Activated CD8-positive, alpha-beta T cell treated with anti-CD3 and anti-CD28 coated beads for 36 hours (primary cell): ENCODE data around the gene C2orf81. TPM values are rescaled to one million over a fixed set of nuclear protein-coding genes. Genes with fewer than 3 reads are reported as not detected.

ENCODE experiments used
- ATAC-seq: fragments of 200-7000 bp; cut with Tn5 transposase; one replicate; pipeline ENCODE4 v1.10.0; 2021; ENCODE audit warnings: mild to moderate bottlenecking, moderate library complexity
- CTCF ChIA-PET: fragments of 350-600 bp; sonication (Branson Sonifier 250); formaldehyde crosslinking; loops from one replicate; lab custom pipeline; 2021; ENCODE audit warnings: antibody characterized with exemption; lab: Charles Lee
- POLR2A ChIA-PET: fragments of 350-600 bp; sonication (Branson Sonifier 250); formaldehyde crosslinking; loops from one replicate; lab custom pipeline; 2021; ENCODE audit warnings: antibody characterized with exemption; lab: Charles Lee
- DNase-seq: peaks from one replicate; pipeline ENCODE4 v3.0.0-alpha.2; 2020
- H3K27ac Mint-ChIP-seq: one replicate; pipeline ENCODE4 v1.8.0; 2021; ENCODE audit warnings: mild to moderate bottlenecking, mixed read lengths
- H3K27me3 Mint-ChIP-seq: one replicate; pipeline ENCODE4 v1.8.0; 2021; ENCODE audit warnings: mixed read lengths
- H3K36me3 Mint-ChIP-seq: one replicate; pipeline ENCODE4 v1.8.0; 2021; ENCODE audit warnings: low read depth, mixed read lengths
- H3K4me1 Mint-ChIP-seq: one replicate; pipeline ENCODE4 v1.8.0; 2021; ENCODE audit warnings: low read depth, mixed read lengths
- H3K4me3 Mint-ChIP-seq: one replicate; pipeline ENCODE4 v1.8.0; 2021; ENCODE audit warnings: mild to moderate bottlenecking, moderate library complexity, mixed read lengths
- H3K9me3 Mint-ChIP-seq: one replicate; pipeline ENCODE4 v1.8.0; 2021; ENCODE audit warnings: mixed read lengths
- intact Hi-C: fragments of 100-400 bp; cut with micrococcal nuclease; formaldehyde crosslinking; loops from one replicate; pipeline ENCODE4 v1.10.0; 2022
- total RNA-seq, 2 experiments: library from RNA; stranded (reverse); gene quantifications; one replicate each; pipeline ENCODE4 v1.2.3, GENCODE V29; 2021
- TF ChIP-seq, protein P1 (sequence below): fragments of 200-600 bp; IDR thresholded peaks from one replicate; pipeline ENCODE4 v1.8.0; 2022; ENCODE audit warnings: antibody characterized with exemption, mild to moderate bottlenecking

Gene C2orf81
- total RNA-seq, 2 experiments from 2014 or later = 2.6 to 3.9 TPM

- TF ChIP-seq, protein P1, sequence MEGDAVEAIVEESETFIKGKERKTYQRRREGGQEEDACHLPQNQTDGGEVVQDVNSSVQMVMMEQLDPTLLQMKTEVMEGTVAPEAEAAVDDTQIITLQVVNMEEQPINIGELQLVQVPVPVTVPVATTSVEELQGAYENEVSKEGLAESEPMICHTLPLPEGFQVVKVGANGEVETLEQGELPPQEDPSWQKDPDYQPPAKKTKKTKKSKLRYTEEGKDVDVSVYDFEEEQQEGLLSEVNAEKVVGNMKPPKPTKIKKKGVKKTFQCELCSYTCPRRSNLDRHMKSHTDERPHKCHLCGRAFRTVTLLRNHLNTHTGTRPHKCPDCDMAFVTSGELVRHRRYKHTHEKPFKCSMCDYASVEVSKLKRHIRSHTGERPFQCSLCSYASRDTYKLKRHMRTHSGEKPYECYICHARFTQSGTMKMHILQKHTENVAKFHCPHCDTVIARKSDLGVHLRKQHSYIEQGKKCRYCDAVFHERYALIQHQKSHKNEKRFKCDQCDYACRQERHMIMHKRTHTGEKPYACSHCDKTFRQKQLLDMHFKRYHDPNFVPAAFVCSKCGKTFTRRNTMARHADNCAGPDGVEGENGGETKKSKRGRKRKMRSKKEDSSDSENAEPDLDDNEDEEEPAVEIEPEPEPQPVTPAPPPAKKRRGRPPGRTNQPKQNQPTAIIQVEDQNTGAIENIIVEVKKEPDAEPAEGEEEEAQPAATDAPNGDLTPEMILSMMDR = no peak
- ChIA-PET POLR2A (interaction anchor here (1.0 kb wide), 2 partner anchors 9 to 13 kb away, joined by 3 to 5 read pairs; partner anchors contain the start of gene INO80B), CTCF (interaction anchor here (0.8 to 1.1 kb wide), 2 partner anchors 10 to 146 kb away, joined by 3 to 4 read pairs; no protein-coding TSS in a partner anchor)
- Mint-ChIP-seq H3K27me3 (peaks cover 28% of the 10 kb centered on the region), H3K36me3 (no peaks in the 10 kb centered on the region), H3K4me3 (peak within 1 kb of the TSS; percentile 47), H3K27ac (no peak within 1 kb of the TSS), H3K4me1 (peaks cover 9% of the 10 kb centered on the region), H3K9me3 (no peaks in the 10 kb centered on the region)
- ATAC-seq (peak; percentile 12), DNase-seq (peak; percentile 59)
- intact Hi-C loops = no loop called here
These were observed 20.5 kb upstream of the C2orf81 start, which contains the start of gene RTKN for GRCh38 chr2:74441690-74442482. TSS of gene RTKN (minus strand) at chr2:74441937. CDS start at chr2:74441816, 121 bp downstream.

DNA sequence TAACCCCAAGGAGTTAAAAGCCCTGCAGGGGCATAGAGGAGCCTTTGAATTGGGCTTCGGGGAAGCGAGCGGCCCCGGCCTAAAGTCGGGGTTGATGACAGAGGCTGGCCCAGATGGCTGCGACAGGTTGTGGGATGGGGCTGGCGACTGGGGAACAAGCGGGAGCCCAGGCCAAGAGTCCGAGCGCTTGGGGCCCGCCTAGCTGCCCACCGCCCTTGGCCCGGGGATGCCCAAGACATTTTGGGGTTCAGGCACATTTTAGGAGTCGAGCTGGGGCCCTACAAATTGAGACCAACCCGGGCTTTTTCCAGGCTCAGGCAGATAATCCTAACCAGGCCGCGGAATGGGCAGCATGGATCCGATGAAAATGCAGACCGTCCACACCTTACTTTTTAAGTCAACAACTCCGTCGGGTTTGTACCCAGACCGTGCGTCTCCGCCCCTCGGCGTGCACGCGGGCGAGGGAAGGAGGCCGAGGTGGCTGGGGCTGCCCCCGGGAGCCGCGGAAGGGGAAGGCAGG, 19.8 kb upstream of the C2orf81 start:
- intact Hi-C loops = no loop called here
- POLR2A ChIA-PET = interaction anchor here (0.6 to 1.0 kb wide), 2 partner anchors 9 to 50 kb away, joined by 3 read pairs; no protein-coding TSS in a partner anchor
- peak; percentile 64 for ATAC-seq
- DNase-seq = no peak
- H3K4me1 Mint-ChIP-seq = peaks cover 9% of the 10 kb centered on the region
- H3K4me3 Mint-ChIP-seq = peak overlapping the region; percentile 43
- TF ChIP-seq, protein P1 = no peak
- CTCF ChIA-PET = interaction anchor here (1.1 kb wide), 1 partner anchor 13 kb away, joined by 4 read pairs; no protein-coding TSS in a partner anchor
- H3K9me3 Mint-ChIP-seq = no peaks in the 10 kb centered on the region
- no peaks in the 10 kb centered on the region for H3K36me3 Mint-ChIP-seq
- H3K27ac Mint-ChIP-seq = no peak overlapping the region
- H3K27me3 Mint-ChIP-seq = peaks cover 28% of the 10 kb centered on the region

DNA sequence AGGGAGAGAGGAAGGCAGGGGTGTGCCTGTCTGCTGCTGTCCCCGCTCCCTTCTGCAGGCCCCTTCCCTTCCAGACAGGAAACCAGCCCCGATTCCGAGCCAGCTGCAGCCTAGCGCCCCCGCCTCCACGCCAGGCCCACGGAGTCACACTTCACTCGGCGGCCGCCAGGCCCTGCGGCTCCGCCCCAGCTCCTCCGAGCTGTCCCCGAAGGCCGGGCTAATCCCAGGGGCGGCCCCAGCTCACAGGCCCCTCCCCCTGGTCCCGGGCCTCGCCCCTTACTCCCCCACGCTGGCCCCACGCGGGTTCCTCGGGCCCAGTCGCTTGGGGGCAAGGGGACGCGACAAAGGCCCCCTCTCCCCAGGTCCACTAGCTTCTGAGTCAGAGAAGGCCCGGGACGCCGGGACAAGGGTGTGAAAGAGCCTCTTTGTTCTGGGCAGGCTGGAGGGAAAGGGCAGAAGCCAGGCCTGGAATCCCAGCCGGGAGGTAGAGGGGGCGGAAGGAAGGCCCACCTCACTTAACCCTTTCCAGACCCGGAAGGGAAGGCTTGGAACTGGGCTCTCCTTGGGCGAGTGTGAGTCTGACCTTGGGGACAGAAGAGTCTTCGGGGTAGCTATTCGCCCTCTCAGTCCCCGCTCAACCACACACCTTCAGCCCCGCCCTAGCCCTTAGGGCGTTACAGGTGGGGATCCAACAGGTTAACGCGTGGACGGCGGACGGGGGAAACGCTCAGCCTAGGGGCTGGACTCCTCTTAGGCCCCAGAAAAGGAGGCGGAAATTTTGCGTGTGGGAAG, 19.2 kb upstream of the C2orf81 start:
- ChIA-PET POLR2A (interaction anchor here (0.6 to 2.1 kb wide), 8 partner anchors 8 to 49 kb away, joined by 3 to 8 read pairs (median 3); partner anchors contain the start of genes C2orf81, INO80B, MRPL53 and WDR54), CTCF (interaction anchor here (1.0 to 1.4 kb wide), 3 partner anchors 9 to 20 kb away, joined by 3 to 6 read pairs (median 4); partner anchors contain the start of genes C2orf81 and WDR54)
- intact Hi-C loops = no loop called here
- Mint-ChIP-seq H3K27me3 (peaks cover 28% of the 10 kb centered on the region), H3K27ac (no peak overlapping the region), H3K4me3 (peak overlapping the region; percentile 43), H3K36me3 (no peaks in the 10 kb centered on the region), H3K9me3 (no peaks in the 10 kb centered on the region), H3K4me1 (peaks cover 9% of the 10 kb centered on the region)
- ATAC-seq = peak; percentile 92
- TF ChIP-seq, protein P1 = no peak
- DNase-seq = peak; percentile 70

GRCh38 chr2:74439803-74440377, 18.5 kb upstream of the C2orf81 start:
- peaks cover 9% of the 10 kb centered on the region for H3K4me1 Mint-ChIP-seq
- no peak overlapping the region for H3K27ac Mint-ChIP-seq
- TF ChIP-seq, protein P1 = no peak
- no peaks in the 10 kb centered on the region for H3K9me3 Mint-ChIP-seq
- H3K36me3 Mint-ChIP-seq = no peaks in the 10 kb centered on the region
- POLR2A ChIA-PET = interaction anchor here (0.9 to 2.1 kb wide), 7 partner anchors 9 to 48 kb away, joined by 3 to 8 read pairs (median 3); partner anchors contain the start of genes C2orf81, INO80B, MRPL53 and WDR54
- intact Hi-C loops = no loop called here
- peak overlapping the region; percentile 29 for H3K4me3 Mint-ChIP-seq
- CTCF ChIA-PET = interaction anchor here (1.0 to 1.4 kb wide), 3 partner anchors 9 to 19 kb away, joined by 3 to 6 read pairs (median 4); partner anchors contain the start of genes C2orf81 and WDR54
- no peak for ATAC-seq
- no peak for DNase-seq
- peaks cover 27% of the 10 kb centered on the region for H3K27me3 Mint-ChIP-seq
